Cerebellar nuclear complex (tissue), 1 donor: ENCODE measurements around the gene SLC27A1.
"Not testable (repeated sequence)": the region's sequence is repeated elsewhere in the genome, so short reads cannot be mapped to it uniquely, and the experiment has no call there.

Experiments
- DNase-seq, 2 experiments: peaks; one replicate each; lab custom pipeline; 2025; lab: John Stamatoyannopoulos, UW

Gene SLC27A1

GRCh38 chr19:17457616-17458015, 12.7 kb upstream of the SLC27A1 start:
- DNase-seq = no peak

- no peak for DNase-seq
These were observed 11.4 kb upstream of the SLC27A1 start for GRCh38 chr19:17458970-17459369.

GRCh38 chr19:17460372-17461230, 9.7 kb upstream of the SLC27A1 start, which contains the start of gene NXNL1:
TSS of gene NXNL1 (minus strand) at chr19:17460926. CDS start at chr19:17460869, 57 bp downstream.
- no peak for DNase-seq

GRCh38 chr19:17466487-17466850, 3.9 kb upstream of the SLC27A1 start:
- DNase-seq = no peak

- no peak for DNase-seq
These were observed 2.6 kb upstream of the SLC27A1 start for GRCh38 chr19:17467471-17468301.

- DNase-seq = no peak
These were observed 1.8 kb upstream of the SLC27A1 start for GRCh38 chr19:17468302-17469091.

- no peak for DNase-seq
These were observed 1.2 kb upstream of the SLC27A1 start for GRCh38 chr19:17469092-17469480.

GRCh38 chr19:17469481-17470067, 750 bp upstream of the SLC27A1 start:
- peak; percentile 85 for DNase-seq

- DNase-seq = no peak
These were observed 1.2 kb downstream of the SLC27A1 start for GRCh38 chr19:17471410-17472125.

- no peak for DNase-seq
These were observed 2.7 kb downstream of the SLC27A1 start for GRCh38 chr19:17473041-17473440.

- not testable (repeated sequence) for DNase-seq
These were observed 4.8 kb downstream of the SLC27A1 start for GRCh38 chr19:17475011-17475540.

GRCh38 chr19:17475541-17476115, 5.3 kb downstream of the SLC27A1 start:
- DNase-seq = peak in 1 of 2 experiments; percentile 10

- no peak for DNase-seq
These were observed 9.0 kb downstream of the SLC27A1 start for GRCh38 chr19:17479325-17479791.

GRCh38 chr19:17481986-17482385, 11.7 kb downstream of the SLC27A1 start:
- DNase-seq = no peak

- no peak for DNase-seq
These were observed 12.7 kb downstream of the SLC27A1 start for GRCh38 chr19:17482877-17483604.

GRCh38 chr19:17483605-17484002, 13.3 kb downstream of the SLC27A1 start:
- no peak for DNase-seq

GRCh38 chr19:17484520-17485185, 14.3 kb downstream of the SLC27A1 start:
- DNase-seq = no peak

GRCh38 chr19:17486545-17487240, 16.4 kb downstream of the SLC27A1 start:
- no peak for DNase-seq
